GM23338 (cell line): ENCODE data around the gene METRN. TPM values are rescaled to one million over a fixed set of nuclear protein-coding genes. Genes with fewer than 3 reads are reported as not detected.
A peak's percentile ranks its signal among the peaks of the same experiment; 100 is the strongest.

Source experiments
- ATAC-seq: fragments of 200-7000 bp; cut with Tn5 transposase; 3 replicates; pipeline ENCODE4 v1.9.1; 2020
- DNase-seq: peaks from one replicate; pipeline ENCODE4 v3.0.0-alpha.2; 2015; ENCODE audit warnings: low spot score
- H2AFZ ChIP-seq: fragments of 200-600 bp; sonication (generic); 2 replicates; pipeline ENCODE4 v1.8.0; 2016; ENCODE audit warnings: antibody characterized with exemption, mild to moderate bottlenecking, moderate library complexity
- H3F3A ChIP-seq: fragments of 200-600 bp; sonication (generic); replicated peaks from 2 replicates; pipeline ENCODE4 v1.8.0; 2017; ENCODE audit warnings: antibody characterized with exemption, mixed run types, low read depth
- H3K27ac ChIP-seq: fragments of 200-600 bp; sonication (generic); 2 replicates; pipeline ENCODE4 v1.6.1; 2016; ENCODE audit warnings: low read depth
- H3K27me3 ChIP-seq: fragments of 200-600 bp; sonication (generic); 2 replicates; pipeline ENCODE4 v1.8.0; 2016; ENCODE audit warnings: mild to moderate bottlenecking, mixed run types, moderate library complexity; ENCODE audit not compliant: insufficient read depth
- H3K36me3 ChIP-seq: fragments of 200-600 bp; sonication (generic); 2 replicates; pipeline ENCODE4 v1.8.0; 2016; ENCODE audit warnings: mild to moderate bottlenecking; ENCODE audit not compliant: insufficient read depth
- H3K4me1 ChIP-seq: fragments of 200-600 bp; sonication (generic); 2 replicates; pipeline ENCODE4 v1.8.0; 2016; ENCODE audit warnings: mild to moderate bottlenecking, moderate library complexity; ENCODE audit not compliant: insufficient read depth
- H3K4me2 ChIP-seq: fragments of 200-600 bp; sonication (generic); 2 replicates; pipeline ENCODE4 v1.7.1; 2017; ENCODE audit warnings: mixed run types
- H3K4me3 ChIP-seq: fragments of 200-600 bp; sonication (generic); 2 replicates; pipeline ENCODE4 v1.6.1; 2016; ENCODE audit warnings: mixed run types
- H3K79me2 ChIP-seq: fragments of 200-600 bp; sonication (generic); replicated peaks from 2 replicates; pipeline ENCODE4 v1.8.0; 2017; ENCODE audit warnings: mild to moderate bottlenecking; ENCODE audit not compliant: insufficient read depth
- H3K9me2 ChIP-seq: fragments of 200-600 bp; sonication (generic); 2 replicates; pipeline ENCODE4 v1.8.0; 2017; ENCODE audit not compliant: insufficient read depth
- H4K20me1 ChIP-seq: fragments of 200-600 bp; sonication (generic); replicated peaks from 2 replicates; pipeline ENCODE4 v1.8.0; 2017; ENCODE audit warnings: mild to moderate bottlenecking; ENCODE audit not compliant: insufficient read depth
- H3K27ac Mint-ChIP-seq: 2 replicates; pipeline ENCODE4 v1.8.0; 2020; ENCODE audit warnings: inconsistent platforms, mild to moderate bottlenecking, moderate library complexity, mixed read lengths
- H3K27me3 Mint-ChIP-seq: 3 replicates; pipeline ENCODE4 v1.8.0; 2022; ENCODE audit warnings: low read depth, mild to moderate bottlenecking, moderate library complexity, mixed read lengths, inconsistent platforms; ENCODE audit not compliant: insufficient read depth, poor library complexity
- H3K36me3 Mint-ChIP-seq: 3 replicates; pipeline ENCODE4 v1.8.0; 2021; ENCODE audit warnings: low read depth, mild to moderate bottlenecking, inconsistent platforms, moderate library complexity, mixed read lengths
- H3K4me1 Mint-ChIP-seq: 3 replicates; pipeline ENCODE4 v1.8.0; 2020; ENCODE audit warnings: mild to moderate bottlenecking, inconsistent platforms, mixed read lengths
- H3K4me3 Mint-ChIP-seq: 3 replicates; pipeline ENCODE4 v1.8.0; 2021; ENCODE audit warnings: moderate library complexity, mild to moderate bottlenecking, inconsistent platforms, mixed read lengths
- H3K9me3 Mint-ChIP-seq: 3 replicates; pipeline ENCODE4 v1.8.0; 2020; ENCODE audit warnings: moderate library complexity, mild to moderate bottlenecking, inconsistent platforms, mixed read lengths
- CREB1 ChIP-seq: fragments of 250-450 bp; sonication (Bioruptor Pico); IDR thresholded peaks from 2 replicates; pipeline ENCODE4 v1.5.0; 2020; ENCODE audit warnings: low read depth, mild to moderate bottlenecking, moderate library complexity
- NANOG ChIP-seq: IDR thresholded peaks from 2 replicates; pipeline ENCODE4 v1.6.1; 2016; ENCODE audit warnings: antibody characterized with exemption, borderline replicate concordance
- STAT1 ChIP-seq: IDR thresholded peaks from one replicate; pipeline ENCODE4 v1.6.1; 2016; ENCODE audit warnings: antibody characterized with exemption; ENCODE audit not compliant: unreplicated experiment
- polyA plus RNA-seq: library from polyadenylated mRNA; unstranded; fragments of >200 nt; fragmentation: Nextera tagmentation; extraction: Ambion mirVana; gene quantifications from 2 replicates; pipeline ENCODE4 v1.2.1, GENCODE V29; 2016
- total RNA-seq: library from RNA; depleted of rRNA; stranded (reverse); fragments of >200 nt; shearing (Covaris generic); gene quantifications from 2 replicates; pipeline ENCODE4 v1.2.3, GENCODE V29; 2014; rRNA removed
- TF ChIP-seq, protein P1 (sequence below): IDR thresholded peaks from 2 replicates; pipeline ENCODE4 v1.6.1; 2016; ENCODE audit warnings: antibody characterized with exemption

METRN gene
- total and polyA plus RNA-seq, 2 experiments from 2014 or later = 18.7 to 33.0 TPM

GRCh38 chr16:767743-768235 lies 52.9 kb downstream of the METRN start:
- no peaks in the 10 kb centered on the region for H3K36me3 ChIP-seq
- H3K9me2 ChIP-seq = no peaks in the 10 kb centered on the region
- ATAC-seq (peak; percentile 21), DNase-seq (no peak)
- Mint-ChIP-seq H3K9me3 (no peaks in the 10 kb centered on the region), H3K27me3 (peaks cover 10% of the 10 kb centered on the region), H3K4me3 (no peak overlapping the region), H3K27ac (no peak overlapping the region), H3K36me3 (no peaks in the 10 kb centered on the region), H3K4me1 (no peaks in the 10 kb centered on the region; the same call in 2 of the 3 replicates)
- no peaks in the 10 kb centered on the region for H3K27me3 ChIP-seq
- no peak overlapping the region for H3K27ac ChIP-seq
- no peak overlapping the region for H2AFZ ChIP-seq
- H3K79me2 ChIP-seq = no peaks in the 10 kb centered on the region
- H3K4me2 ChIP-seq = no peak overlapping the region
- TF ChIP-seq STAT1 = no peak
- no peaks in the 10 kb centered on the region for H3K4me1 ChIP-seq
- no peak overlapping the region for H3K4me3 ChIP-seq
- no peaks in the 10 kb centered on the region for H4K20me1 ChIP-seq
- H3F3A ChIP-seq = 0 out of 2 replicates have a peak, but pooled peaks cover 3% of the 10 kb centered on the region

DNA sequence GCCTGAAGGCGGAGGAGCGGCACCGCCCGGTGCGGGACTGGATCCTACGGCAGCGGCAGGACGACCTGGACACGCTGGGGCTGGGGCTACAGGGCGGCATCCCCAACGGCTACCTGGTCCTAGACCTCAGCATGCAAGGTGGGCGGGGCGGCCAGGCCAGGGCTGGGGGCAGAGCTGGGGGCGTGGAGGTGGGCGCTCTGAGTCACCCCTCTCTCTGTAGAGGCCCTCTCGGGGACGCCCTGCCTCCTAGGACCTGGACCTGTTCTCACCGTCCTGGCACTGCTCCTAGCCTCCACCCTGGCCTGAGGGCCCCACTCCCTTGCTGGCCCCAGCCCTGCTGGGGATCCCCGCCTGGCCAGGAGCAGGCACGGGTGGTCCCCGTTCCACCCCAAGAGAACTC lies 53.5 kb downstream of the METRN start:
- no peaks in the 10 kb centered on the region for H3K36me3 ChIP-seq
- peak; percentile 19 for ATAC-seq
- 0 out of 2 replicates have a peak, but pooled peaks cover 3% of the 10 kb centered on the region for H3F3A ChIP-seq
- Mint-ChIP-seq H3K4me3 (no peak overlapping the region), H3K4me1 (no peaks in the 10 kb centered on the region; the same call in 2 of the 3 replicates), H3K27me3 (peaks cover 10% of the 10 kb centered on the region), H3K36me3 (no peaks in the 10 kb centered on the region), H3K27ac (no peak overlapping the region), H3K9me3 (no peaks in the 10 kb centered on the region)
- H3K27ac ChIP-seq = no peak overlapping the region
- no peak overlapping the region for H3K4me2 ChIP-seq
- H3K79me2 ChIP-seq = no peaks in the 10 kb centered on the region
- H3K9me2 ChIP-seq = no peaks in the 10 kb centered on the region
- no peak overlapping the region for H2AFZ ChIP-seq
- no peaks in the 10 kb centered on the region for H3K27me3 ChIP-seq
- TF ChIP-seq CREB1 (CRISPR knock-in tag) (no peak), STAT1 (no peak), NANOG (no peak)
- TF ChIP-seq, protein P1, sequence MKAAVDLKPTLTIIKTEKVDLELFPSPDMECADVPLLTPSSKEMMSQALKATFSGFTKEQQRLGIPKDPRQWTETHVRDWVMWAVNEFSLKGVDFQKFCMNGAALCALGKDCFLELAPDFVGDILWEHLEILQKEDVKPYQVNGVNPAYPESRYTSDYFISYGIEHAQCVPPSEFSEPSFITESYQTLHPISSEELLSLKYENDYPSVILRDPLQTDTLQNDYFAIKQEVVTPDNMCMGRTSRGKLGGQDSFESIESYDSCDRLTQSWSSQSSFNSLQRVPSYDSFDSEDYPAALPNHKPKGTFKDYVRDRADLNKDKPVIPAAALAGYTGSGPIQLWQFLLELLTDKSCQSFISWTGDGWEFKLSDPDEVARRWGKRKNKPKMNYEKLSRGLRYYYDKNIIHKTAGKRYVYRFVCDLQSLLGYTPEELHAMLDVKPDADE = no peak
- no peaks in the 10 kb centered on the region for H3K4me1 ChIP-seq
- no peaks in the 10 kb centered on the region for H4K20me1 ChIP-seq
- H3K4me3 ChIP-seq = no peak overlapping the region
- DNase-seq = no peak

Other genes with a start within 250 kb of the METRN start
- 142 and 164 TPM in 2 replicates for gene CAPN15, start 187.4 kb upstream of the METRN start, total RNA-seq
- 27.3 and 30.7 TPM in 2 replicates for gene CAPN15, start 187.4 kb upstream of the METRN start, polyA plus RNA-seq
- 1.1 and 1.4 TPM in 2 replicates for gene PRR35, start 154.7 kb upstream of the METRN start, total RNA-seq
- 0.32 and 0.63 TPM in 2 replicates for gene PRR35, start 154.7 kb upstream of the METRN start, polyA plus RNA-seq
- gene NHLRC4, start 148.1 kb upstream of the METRN start, total RNA-seq = 0.80 TPM in 1 of 2 replicates, not detected in the other
- 0.14 and 0.47 TPM in 2 replicates for gene NHLRC4, start 148.1 kb upstream of the METRN start, polyA plus RNA-seq
- gene PIGQ, start 145.2 kb upstream of the METRN start, total RNA-seq = 49.9 and 62.3 TPM in 2 replicates
- 28.0 and 30.2 TPM in 2 replicates for gene PIGQ, start 145.2 kb upstream of the METRN start, polyA plus RNA-seq
- 24.2 and 24.6 TPM in 2 replicates for gene RAB40C, start 125.1 kb upstream of the METRN start, total RNA-seq
- gene RAB40C, start 125.1 kb upstream of the METRN start, polyA plus RNA-seq = 11.2 and 12.0 TPM in 2 replicates
- gene WFIKKN1, start 84.1 kb upstream of the METRN start, total RNA-seq = 6.8 and 11.2 TPM in 2 replicates
- gene WFIKKN1, start 84.1 kb upstream of the METRN start, polyA plus RNA-seq = 3.5 and 4.0 TPM in 2 replicates
- gene METTL26, start 78.8 kb upstream of the METRN start, total RNA-seq = 131 and 153 TPM in 2 replicates
- gene METTL26, start 78.8 kb upstream of the METRN start, polyA plus RNA-seq = 223 and 225 TPM in 2 replicates
- gene MCRIP2, start 73.3 kb upstream of the METRN start, total RNA-seq = 53.2 and 64.3 TPM in 2 replicates
- 67.7 and 80.2 TPM in 2 replicates for gene MCRIP2, start 73.3 kb upstream of the METRN start, polyA plus RNA-seq
- gene WDR90, start 65.8 kb upstream of the METRN start, total RNA-seq = 42.2 and 44.4 TPM in 2 replicates
- gene WDR90, start 65.8 kb upstream of the METRN start, polyA plus RNA-seq = 25.9 and 26.3 TPM in 2 replicates
- gene RHOT2, start 47.0 kb upstream of the METRN start, total RNA-seq = 93.8 and 129 TPM in 2 replicates
- 159 and 163 TPM in 2 replicates for gene RHOT2, start 47.0 kb upstream of the METRN start, polyA plus RNA-seq
- gene RHBDL1, start 39.4 kb upstream of the METRN start, total RNA-seq = 10.1 and 11.5 TPM in 2 replicates
- 8.4 and 9.2 TPM in 2 replicates for gene RHBDL1, start 39.4 kb upstream of the METRN start, polyA plus RNA-seq
- 108 and 123 TPM in 2 replicates for gene STUB1, start 34.7 kb upstream of the METRN start, total RNA-seq
- 91.7 and 107 TPM in 2 replicates for gene STUB1, start 34.7 kb upstream of the METRN start, polyA plus RNA-seq
- 79.3 and 82.5 TPM in 2 replicates for gene JMJD8, start 30.8 kb upstream of the METRN start, total RNA-seq
- 43.1 and 48.5 TPM in 2 replicates for gene JMJD8, start 30.8 kb upstream of the METRN start, polyA plus RNA-seq
- 11.5 and 15.8 TPM in 2 replicates for gene WDR24, start 24.7 kb upstream of the METRN start, total RNA-seq
- 7.2 and 8.0 TPM in 2 replicates for gene WDR24, start 24.7 kb upstream of the METRN start, polyA plus RNA-seq
- gene FBXL16, start 9.3 kb upstream of the METRN start, total RNA-seq = 10.6 and 12.6 TPM in 2 replicates
- gene FBXL16, start 9.3 kb upstream of the METRN start, polyA plus RNA-seq = 7.9 and 8.9 TPM in 2 replicates
- gene ANTKMT, start 6.0 kb downstream of the METRN start, total RNA-seq = 23.8 and 37.1 TPM in 2 replicates
- gene ANTKMT, start 6.0 kb downstream of the METRN start, polyA plus RNA-seq = 37.2 and 59.0 TPM in 2 replicates
- 3.5 and 12.6 TPM in 2 replicates for gene CCDC78, start 11.3 kb downstream of the METRN start, total RNA-seq
- 8.7 and 10.5 TPM in 2 replicates for gene CCDC78, start 11.3 kb downstream of the METRN start, polyA plus RNA-seq
- 19.1 and 21.6 TPM in 2 replicates for gene HAGHL, start 12.0 kb downstream of the METRN start, total RNA-seq
- gene HAGHL, start 12.0 kb downstream of the METRN start, polyA plus RNA-seq = 35.3 and 45.2 TPM in 2 replicates
- gene CIAO3, start 25.9 kb downstream of the METRN start, total RNA-seq = 19.2 and 42.3 TPM in 2 replicates
- 13.0 and 15.4 TPM in 2 replicates for gene CIAO3, start 25.9 kb downstream of the METRN start, polyA plus RNA-seq
- gene MSLN, start 45.6 kb downstream of the METRN start, total RNA-seq = 0.10 TPM in 1 of 2 replicates, not detected in the other
- not detected in 2 replicates for gene MSLN, start 45.6 kb downstream of the METRN start, polyA plus RNA-seq
- gene RPUSD1, start 73.3 kb downstream of the METRN start, total RNA-seq = 41.9 and 79.5 TPM in 2 replicates
- 19.1 and 20.7 TPM in 2 replicates for gene RPUSD1, start 73.3 kb downstream of the METRN start, polyA plus RNA-seq
- gene CHTF18, start 73.5 kb downstream of the METRN start, total RNA-seq = 108 and 129 TPM in 2 replicates
- 61.3 and 69.2 TPM in 2 replicates for gene CHTF18, start 73.5 kb downstream of the METRN start, polyA plus RNA-seq
- gene GNG13, start 85.6 kb downstream of the METRN start, total RNA-seq = not detected in 2 replicates
- gene GNG13, start 85.6 kb downstream of the METRN start, polyA plus RNA-seq = 0.29 and 0.30 TPM in 2 replicates